Neural progenitor cell (in vitro differentiated cells): Measurements from ENCODE around the gene FAM89A. TPM values are rescaled to one million over a fixed set of nuclear protein-coding genes. Genes with fewer than 3 reads are reported as not detected.
"Not testable (repeated sequence)": the region's sequence is repeated elsewhere in the genome, so short reads cannot be mapped to it uniquely, and the experiment has no call there.

ENCODE experiments used
- DNase-seq: peaks from one replicate; pipeline ENCODE4 v3.0.0-alpha.2; 2016; ENCODE audit warnings: low spot score
- H2AFZ ChIP-seq: fragments of 200-600 bp; sonication (generic); replicated peaks from 2 replicates; pipeline ENCODE4 v1.6.1; 2016; ENCODE audit warnings: antibody characterized with exemption
- H3F3A ChIP-seq: fragments of 200-600 bp; sonication (generic); 2 replicates; pipeline ENCODE4 v1.6.1; 2016; ENCODE audit warnings: antibody characterized with exemption, low read depth
- H3K27ac ChIP-seq: fragments of 200-600 bp; sonication (generic); 2 replicates; pipeline ENCODE4 v1.5.1; 2016; ENCODE audit warnings: mild to moderate bottlenecking
- H3K27me3 ChIP-seq: fragments of 200-600 bp; sonication (generic); 2 replicates; pipeline ENCODE4 v1.6.1; 2016; ENCODE audit warnings: mild to moderate bottlenecking, moderate library complexity
- H3K36me3 ChIP-seq: fragments of 200-600 bp; sonication (generic); 2 replicates; pipeline ENCODE4 v1.5.1; 2016
- H3K4me1 ChIP-seq: fragments of 200-600 bp; sonication (generic); 2 replicates; pipeline ENCODE4 v1.6.1; 2016; ENCODE audit warnings: mixed run types
- H3K4me2 ChIP-seq: fragments of 200-600 bp; sonication (generic); 2 replicates; pipeline ENCODE4 v1.6.1; 2016
- H3K4me3 ChIP-seq: fragments of 200-600 bp; sonication (generic); 2 replicates; pipeline ENCODE4 v1.5.1; 2016
- H3K79me2 ChIP-seq: fragments of 200-600 bp; sonication (generic); 2 replicates; pipeline ENCODE4 v1.6.1; 2016; ENCODE audit warnings: low read depth
- H3K9ac ChIP-seq: fragments of 200-600 bp; sonication (generic); 2 replicates; pipeline ENCODE4 v1.6.1; 2016
- H3K9me3 ChIP-seq: fragments of 200-600 bp; sonication (generic); 2 replicates; pipeline ENCODE4 v1.5.1; 2016; ENCODE audit warnings: low read depth
- H4K20me1 ChIP-seq: fragments of 200-600 bp; sonication (generic); 2 replicates; pipeline ENCODE4 v1.6.1; 2016; ENCODE audit warnings: low read depth
- H3K27ac Mint-ChIP-seq: 3 replicates; pipeline ENCODE4 v1.8.0; 2021; ENCODE audit warnings: mixed read lengths
- H3K27me3 Mint-ChIP-seq: 2 replicates; pipeline ENCODE4 v1.8.0; 2022; ENCODE audit warnings: low read depth, mild to moderate bottlenecking, inconsistent platforms, moderate library complexity, mixed read lengths; ENCODE audit not compliant: insufficient read depth
- H3K36me3 Mint-ChIP-seq: 3 replicates; pipeline ENCODE4 v1.8.0; 2021; ENCODE audit warnings: mixed read lengths
- H3K4me1 Mint-ChIP-seq: 3 replicates; pipeline ENCODE4 v1.8.0; 2021; ENCODE audit warnings: mixed read lengths
- H3K4me3 Mint-ChIP-seq: 3 replicates; pipeline ENCODE4 v1.8.0; 2021; ENCODE audit warnings: mild to moderate bottlenecking, moderate library complexity, mixed read lengths
- H3K9me3 Mint-ChIP-seq: 3 replicates; pipeline ENCODE4 v1.8.0; 2020; ENCODE audit warnings: mixed read lengths
- CTCF ChIP-seq: fragments of 200-600 bp; sonication (generic); IDR thresholded peaks from 2 replicates; pipeline ENCODE4 v1.5.1; 2017; ENCODE audit warnings: antibody characterized with exemption, mild to moderate bottlenecking
- EZH2 ChIP-seq: fragments of 200-600 bp; sonication (generic); IDR thresholded peaks from 2 replicates; pipeline ENCODE4 v1.6.1; 2017; ENCODE audit warnings: antibody characterized with exemption, mild to moderate bottlenecking, moderate library complexity
- EZH2phosphoT487 ChIP-seq: fragments of 200-600 bp; sonication (generic); IDR thresholded peaks from 2 replicates; pipeline ENCODE4 v1.6.1; 2017; ENCODE audit warnings: antibody characterized with exemption
- total RNA-seq: library from RNA; depleted of rRNA; stranded (reverse); fragments of >200 nt; gene quantifications from 2 replicates; pipeline ENCODE4 v1.2.3, GENCODE V29; 2015; ENCODE audit warnings: low replicate concordance

The FAM89A gene
- total RNA-seq, 1 donor from 2014 or later, result 2.1 TPM

- no peak overlapping the region for H3K9ac ChIP-seq
- no peaks in the 10 kb centered on the region for H3K9me3 Mint-ChIP-seq
- no peak for TF ChIP-seq EZH2
- no peak for TF ChIP-seq CTCF
- no peak for TF ChIP-seq EZH2phosphoT487
- no peaks in the 10 kb centered on the region for H3K79me2 ChIP-seq
- H3K4me3 Mint-ChIP-seq, result no peak overlapping the region
- no peak overlapping the region for H2AFZ ChIP-seq
- no peak overlapping the region for H3K4me3 ChIP-seq
- no peak overlapping the region for H3K27ac Mint-ChIP-seq
- H3K4me2 ChIP-seq, result no peak overlapping the region
- peaks cover 6% of the 10 kb centered on the region for H3K4me1 Mint-ChIP-seq
- no peaks in the 10 kb centered on the region for H4K20me1 ChIP-seq
- no peaks in the 10 kb centered on the region for H3K4me1 ChIP-seq
- no peak for DNase-seq
- no peaks in the 10 kb centered on the region for H3K9me3 ChIP-seq
- H3F3A ChIP-seq, result no peaks in the 10 kb centered on the region
- H3K36me3 ChIP-seq, result no peaks in the 10 kb centered on the region
- H3K36me3 Mint-ChIP-seq, result peaks cover 11% of the 10 kb centered on the region
- H3K27me3 Mint-ChIP-seq, result peaks cover 4% of the 10 kb centered on the region
- no peak overlapping the region for H3K27ac ChIP-seq
- peaks cover 16% of the 10 kb centered on the region for H3K27me3 ChIP-seq
These were observed 16.9 kb downstream of the FAM89A start for GRCh38 chr1:231023150-231023549.

GRCh38 chr1:231022543-231022942 lies 17.5 kb downstream of the FAM89A start:
- not testable (repeated sequence) for H3K27me3 Mint-ChIP-seq, H3K27ac Mint-ChIP-seq
- H3K36me3 Mint-ChIP-seq, result peaks cover 11% of the 10 kb centered on the region

GRCh38 chr1:231021540-231022031 lies 18.5 kb downstream of the FAM89A start:
- H3K36me3 ChIP-seq, result no peaks in the 10 kb centered on the region
- no peak overlapping the region for H3K4me2 ChIP-seq
- no peaks in the 10 kb centered on the region for H4K20me1 ChIP-seq
- H3K9me3 Mint-ChIP-seq, result no peaks in the 10 kb centered on the region
- H3K4me1 ChIP-seq, result no peaks in the 10 kb centered on the region
- no peak overlapping the region for H3K9ac ChIP-seq
- TF ChIP-seq CTCF, result no peak
- TF ChIP-seq EZH2, result no peak
- TF ChIP-seq EZH2phosphoT487, result no peak
- H2AFZ ChIP-seq, result no peak overlapping the region
- H3K4me3 ChIP-seq, result no peak overlapping the region
- H3K27me3 Mint-ChIP-seq, result peaks cover 4% of the 10 kb centered on the region
- no peaks in the 10 kb centered on the region for H3F3A ChIP-seq
- DNase-seq, result no peak
- H3K4me3 Mint-ChIP-seq, result no peak overlapping the region
- H3K36me3 Mint-ChIP-seq, result peaks cover 11% of the 10 kb centered on the region
- no peaks in the 10 kb centered on the region for H3K79me2 ChIP-seq
- H3K27ac Mint-ChIP-seq, result no peak overlapping the region
- H3K27me3 ChIP-seq, result peaks cover under 1% of the 10 kb centered on the region
- H3K4me1 Mint-ChIP-seq, result peaks cover 6% of the 10 kb centered on the region
- H3K9me3 ChIP-seq, result no peaks in the 10 kb centered on the region
- H3K27ac ChIP-seq, result no peak overlapping the region

More at GRCh38 chr1:231022543-231022942, 17.5 kb downstream of the FAM89A start:
- not testable (repeated sequence) for H3K4me2 ChIP-seq, H3K79me2 ChIP-seq, H3K27ac ChIP-seq, H3K9me3 ChIP-seq, H3K36me3 ChIP-seq, H2AFZ ChIP-seq, H3K9ac ChIP-seq, H3K4me1 ChIP-seq, H3K9me3 Mint-ChIP-seq, H3K4me1 Mint-ChIP-seq, DNase-seq, H3K4me3 ChIP-seq, H3K4me3 Mint-ChIP-seq, H4K20me1 ChIP-seq, H3F3A ChIP-seq
- peaks cover 10% of the 10 kb centered on the region for H3K27me3 ChIP-seq

- peaks cover 4% of the 10 kb centered on the region for H3K27me3 Mint-ChIP-seq
- H3K4me1 ChIP-seq, result no peaks in the 10 kb centered on the region
- no peak overlapping the region for H2AFZ ChIP-seq
- no peak for TF ChIP-seq EZH2
- TF ChIP-seq EZH2phosphoT487, result no peak
- TF ChIP-seq CTCF, result no peak
- no peak overlapping the region for H3K4me3 Mint-ChIP-seq
- no peaks in the 10 kb centered on the region for H3K9me3 Mint-ChIP-seq
- no peak overlapping the region for H3K4me2 ChIP-seq
- H3K27ac Mint-ChIP-seq, result no peak overlapping the region
- no peaks in the 10 kb centered on the region for H3F3A ChIP-seq
- H4K20me1 ChIP-seq, result no peaks in the 10 kb centered on the region
- H3K79me2 ChIP-seq, result no peaks in the 10 kb centered on the region
- H3K4me3 ChIP-seq, result no peak overlapping the region
- no peaks in the 10 kb centered on the region for H3K9me3 ChIP-seq
- no peak for DNase-seq
- no peaks in the 10 kb centered on the region for H3K27me3 ChIP-seq
- peaks cover 11% of the 10 kb centered on the region for H3K36me3 Mint-ChIP-seq
- no peaks in the 10 kb centered on the region for H3K36me3 ChIP-seq
- H3K4me1 Mint-ChIP-seq, result no peaks in the 10 kb centered on the region
- H3K27ac ChIP-seq, result no peak overlapping the region
- no peak overlapping the region for H3K9ac ChIP-seq
These were observed 19.2 kb downstream of the FAM89A start for GRCh38 chr1:231020816-231021215.
